Suppressor macrophage (primary cell): ENCODE measurements around the gene CKAP2L.
"Not testable (repeated sequence)": the region's sequence is repeated elsewhere in the genome, so short reads cannot be mapped to it uniquely, and the experiment has no call there.

Experiments
- DNase-seq, 4 experiments: peaks; one replicate each; pipeline ENCODE4 v3.0.0-alpha.2; 2020 to 2022

CKAP2L gene

DNA sequence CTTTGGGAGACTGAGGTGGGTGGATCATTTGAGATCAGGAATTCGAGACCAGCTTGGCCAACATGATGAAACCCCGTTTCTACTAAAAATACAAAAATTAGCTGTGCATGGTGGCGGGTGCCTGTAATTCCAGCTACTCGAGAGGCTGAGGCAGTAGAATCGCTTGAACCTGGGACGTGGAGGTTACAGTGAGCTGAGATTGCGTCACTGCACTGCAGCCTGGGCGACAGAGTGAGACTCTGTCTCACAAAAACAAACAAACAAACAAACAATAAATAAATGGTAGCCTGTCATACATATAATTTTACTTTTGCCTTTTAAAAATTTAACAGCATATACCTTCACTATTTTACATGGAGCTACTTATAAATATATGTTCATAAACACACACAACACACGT, 57.5 kb downstream of the CKAP2L start:
- DNase-seq: not testable (repeated sequence)

DNA sequence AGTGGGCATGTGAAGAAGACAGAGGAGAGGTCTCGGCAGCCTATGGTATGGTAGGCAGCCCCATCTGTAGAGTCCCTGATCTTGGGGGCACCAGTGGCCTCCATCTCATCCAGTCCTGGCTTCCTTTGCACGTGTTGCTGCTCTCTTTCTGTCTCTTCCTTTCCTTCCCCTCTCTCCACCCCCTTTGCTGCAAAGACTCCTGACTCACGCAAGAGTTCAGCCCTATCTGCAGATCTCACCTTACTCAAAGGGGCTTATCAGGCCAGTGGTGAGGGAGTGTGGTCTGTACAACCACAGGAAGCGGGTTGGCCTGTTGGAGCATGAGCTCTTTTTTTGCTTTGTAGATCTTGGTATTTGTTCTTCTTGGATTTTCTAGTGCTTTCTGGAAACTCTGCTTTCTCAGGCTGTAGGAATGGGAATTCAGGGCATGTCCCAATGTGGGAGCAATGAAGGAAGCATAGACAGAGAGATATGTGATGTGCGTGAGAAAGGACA, 58.2 kb downstream of the CKAP2L start:
- DNase-seq: no peak

DNA sequence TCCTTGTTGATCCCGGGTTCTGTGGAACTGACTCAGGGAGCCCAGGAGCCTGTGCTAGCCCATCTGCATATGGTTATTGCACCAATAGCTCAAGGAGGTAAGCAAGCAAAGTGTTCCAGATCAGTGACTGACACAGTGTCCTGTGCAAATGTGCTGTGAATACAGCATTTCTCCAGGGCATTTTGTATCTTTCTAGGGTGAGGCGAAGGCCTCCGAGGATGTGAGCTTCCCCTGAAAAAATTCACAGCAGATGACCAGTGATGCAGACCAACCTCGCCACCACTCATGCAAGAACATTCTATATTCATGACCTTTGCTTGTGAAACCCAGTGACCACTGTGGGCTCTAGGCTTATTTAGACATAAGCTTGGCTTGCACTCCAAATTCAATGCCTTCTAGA, 58.8 kb downstream of the CKAP2L start:
- DNase-seq: no peak

DNA sequence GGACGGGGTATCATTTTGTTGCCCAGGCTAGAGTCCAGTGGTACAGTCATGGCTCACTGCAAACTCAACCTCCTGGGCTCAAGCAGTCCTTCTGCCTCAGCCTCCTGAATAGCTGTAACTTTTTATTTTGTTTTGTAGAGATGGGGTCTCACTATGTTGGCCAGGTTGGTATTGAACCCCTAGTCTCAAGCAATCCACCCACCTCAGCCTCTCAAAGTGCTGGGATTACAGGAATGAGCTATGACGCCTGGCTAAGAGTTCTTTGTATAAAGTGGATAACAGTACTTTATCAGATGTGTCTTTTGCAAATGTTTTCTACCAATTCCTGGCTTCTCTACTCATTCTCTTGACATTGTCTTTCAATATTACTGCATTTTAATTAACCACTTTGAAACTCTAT, 60.7 kb downstream of the CKAP2L start:
- no peak for DNase-seq

DNA sequence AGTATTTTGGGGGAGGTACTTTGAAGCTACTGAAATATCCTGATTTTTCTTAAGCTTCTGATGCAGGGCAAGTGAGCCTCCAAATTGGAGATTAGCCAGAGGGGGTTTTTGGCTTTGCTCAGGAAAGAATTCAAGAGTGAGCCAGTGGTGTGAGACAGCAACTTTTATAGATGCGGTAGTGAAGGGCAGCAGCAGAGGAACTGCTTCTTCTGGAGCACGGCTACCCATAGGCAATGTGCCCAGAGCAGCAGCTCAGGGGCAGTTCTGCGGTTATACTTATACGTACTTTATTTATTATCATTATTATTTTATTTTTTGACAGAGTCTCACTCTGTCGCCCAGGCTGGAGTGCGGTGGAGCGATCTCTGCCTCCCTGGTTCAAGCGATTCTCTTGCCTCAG, 63.4 kb downstream of the CKAP2L start:
- DNase-seq: peak; percentile 63 to 83 (median 76)

DNA sequence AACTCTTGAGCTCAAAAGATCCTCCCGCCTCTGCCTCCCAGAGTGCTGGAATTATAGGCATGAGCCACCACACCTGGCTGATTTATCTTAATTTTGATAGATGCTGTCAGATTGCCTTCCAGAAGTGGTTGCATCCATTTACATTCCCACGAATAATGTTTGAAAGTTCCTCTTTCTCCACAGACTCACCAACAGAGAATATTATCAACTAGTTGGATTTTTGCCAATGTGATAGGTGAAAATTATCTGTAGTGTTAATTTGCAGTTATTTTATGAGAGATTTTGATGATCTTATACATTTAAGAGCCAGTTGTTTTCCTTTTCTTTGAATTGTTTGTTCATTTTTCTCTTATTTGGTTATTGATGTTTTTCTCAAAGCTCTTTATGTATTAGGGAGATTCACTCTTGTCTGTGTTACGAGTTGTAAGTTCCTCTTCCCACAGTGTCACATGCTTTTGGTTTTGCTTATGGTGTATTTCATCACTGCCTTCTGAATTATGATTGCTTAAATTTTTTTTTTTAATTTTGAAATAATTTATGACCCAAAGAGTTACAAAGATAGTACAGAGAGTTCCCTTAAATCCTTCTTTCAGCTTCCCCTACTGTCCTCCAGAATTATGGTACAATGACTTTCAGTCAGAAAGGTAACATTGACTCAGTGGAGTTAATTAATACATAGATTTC, 64.3 kb downstream of the CKAP2L start:
- DNase-seq: peak; percentile 60 to 93 (median 79)

DNA sequence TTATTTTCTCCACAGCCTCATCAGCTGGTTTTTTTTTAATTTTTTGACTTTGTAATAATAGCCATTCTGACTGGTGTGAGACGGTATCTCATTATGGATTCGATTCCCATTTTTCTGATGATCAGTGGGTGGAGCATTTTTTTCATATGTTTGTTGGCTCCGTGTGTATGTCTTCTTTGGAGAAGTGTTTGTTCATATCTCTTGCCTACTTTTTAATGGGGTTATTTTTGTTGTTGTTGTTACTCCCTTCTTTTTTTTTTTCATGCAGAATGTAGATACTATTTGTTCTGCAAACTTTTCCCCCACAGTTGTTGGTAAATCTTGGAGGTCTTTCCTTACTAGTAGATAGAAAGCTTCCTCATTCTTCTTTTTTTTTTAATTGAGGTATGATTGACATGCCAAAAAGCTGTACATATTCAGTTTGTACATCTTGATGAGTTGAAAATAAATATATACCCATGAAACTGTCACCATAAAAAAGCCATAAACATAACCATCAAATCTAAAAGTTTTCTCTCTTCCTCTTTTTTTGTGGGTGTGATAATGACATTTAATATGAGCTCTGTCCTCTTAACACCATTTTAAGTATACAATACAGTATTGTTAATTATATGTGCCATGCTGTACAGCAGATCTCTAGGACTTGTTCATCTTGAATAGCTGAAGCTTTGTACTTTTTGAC, 65.4 kb downstream of the CKAP2L start:
- peak in 1 of 4 experiments; percentile 36 for DNase-seq

DNA sequence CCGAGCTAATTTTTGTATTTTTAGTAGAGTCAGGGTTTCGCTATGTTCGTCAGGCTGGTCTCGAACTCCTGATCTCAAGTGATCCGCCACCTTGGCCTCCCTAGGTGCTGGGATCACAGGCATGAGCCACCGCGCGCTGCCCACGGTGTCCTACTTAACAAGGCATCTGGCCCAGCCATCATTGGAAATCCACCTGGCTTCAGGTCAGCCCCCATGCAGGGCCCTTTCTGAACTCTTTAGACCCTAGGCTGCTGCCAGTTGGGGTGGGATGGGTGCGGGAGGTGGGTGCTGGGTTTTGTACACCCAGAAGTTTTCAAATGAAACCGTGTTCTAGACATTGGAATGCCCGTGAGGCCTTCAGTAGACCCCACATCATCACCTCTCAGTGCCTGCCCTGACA, 70.2 kb downstream of the CKAP2L start:
- DNase-seq: no peak

DNA sequence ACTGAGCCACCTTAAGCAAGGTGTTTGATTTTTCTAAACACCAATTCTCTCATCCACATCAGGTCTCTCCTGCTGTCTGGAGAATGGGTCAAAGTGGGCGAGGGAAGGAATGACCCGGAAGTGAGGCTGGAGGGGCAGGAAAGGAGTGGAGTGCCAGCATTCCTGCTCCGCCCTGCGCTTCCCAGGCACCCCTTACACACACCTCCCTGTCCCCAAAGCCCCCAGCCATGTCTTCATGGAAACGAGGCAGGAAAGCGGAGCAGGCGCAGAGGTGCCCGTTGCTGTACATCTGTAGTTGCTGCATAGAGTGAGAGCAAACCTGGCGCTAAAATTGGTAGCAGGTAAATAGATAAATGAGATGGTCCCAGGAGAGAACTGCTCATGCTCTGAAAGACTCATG, 70.8 kb downstream of the CKAP2L start:
- DNase-seq: no peak

DNA sequence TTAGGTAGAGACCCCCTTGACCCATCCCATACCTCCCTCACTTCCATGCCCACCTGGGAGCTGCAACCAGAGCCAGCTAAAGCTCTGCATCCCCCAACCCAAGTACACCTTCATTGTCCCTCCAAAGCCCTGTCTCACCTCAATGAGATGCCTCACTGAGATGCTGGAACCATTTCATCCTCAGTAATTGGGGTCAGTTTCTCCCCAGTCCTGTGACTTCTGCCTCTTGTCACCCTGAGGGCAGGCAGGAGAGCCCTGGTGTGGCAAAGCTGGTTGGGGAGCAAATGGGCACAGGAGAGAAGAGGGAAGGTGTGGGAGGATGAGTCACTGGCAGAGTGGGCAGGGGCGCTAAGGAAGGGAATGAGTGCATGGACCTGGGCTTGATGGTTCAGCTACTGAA, 71.5 kb downstream of the CKAP2L start:
- DNase-seq: peak; percentile 63 to 89 (median 84)

DNA sequence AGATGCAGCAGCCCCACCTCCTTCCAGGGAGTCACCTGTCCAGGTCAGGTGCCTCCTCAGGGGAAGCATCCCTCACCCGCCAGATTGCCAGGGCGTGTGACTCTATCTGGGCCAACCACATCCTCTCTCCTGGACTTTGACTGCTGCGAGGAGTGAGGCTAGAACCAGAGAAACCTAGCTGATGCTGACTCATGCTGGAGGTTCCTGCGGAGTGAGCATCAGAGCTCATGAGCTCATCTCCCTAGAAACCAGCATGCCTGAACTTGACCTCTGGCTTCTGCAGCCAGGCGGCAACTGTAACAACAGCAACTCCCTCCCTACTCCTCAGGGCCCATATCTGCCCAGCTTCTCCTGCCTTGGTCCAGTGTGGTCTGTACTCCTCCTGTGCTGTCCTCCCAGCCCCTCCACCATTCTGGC, 71.9 kb downstream of the CKAP2L start:
- peak; percentile 89 to 97 (median 94) for DNase-seq

DNA sequence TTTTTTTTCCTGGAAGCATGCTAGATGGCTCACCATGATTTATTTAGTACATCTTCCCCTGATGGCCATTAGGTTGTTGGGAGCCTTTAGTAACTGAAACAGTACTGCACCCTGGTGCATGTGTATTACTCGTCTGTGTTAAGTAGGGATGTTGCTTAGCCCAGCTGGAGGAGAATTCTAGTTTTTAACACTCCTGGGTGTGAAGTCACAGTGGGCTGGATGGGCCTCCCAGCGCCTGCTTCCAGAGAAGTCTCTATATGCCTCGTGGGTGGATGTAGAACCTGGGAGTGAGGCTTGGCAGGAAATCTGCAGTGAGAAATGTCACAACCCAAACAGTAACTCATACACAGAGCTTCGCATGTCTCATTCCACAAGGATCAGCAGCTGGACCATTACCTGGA, 72.5 kb downstream of the CKAP2L start:
- DNase-seq: peak in 3 of 4 experiments; percentile 37 to 49 (median 42)

DNA sequence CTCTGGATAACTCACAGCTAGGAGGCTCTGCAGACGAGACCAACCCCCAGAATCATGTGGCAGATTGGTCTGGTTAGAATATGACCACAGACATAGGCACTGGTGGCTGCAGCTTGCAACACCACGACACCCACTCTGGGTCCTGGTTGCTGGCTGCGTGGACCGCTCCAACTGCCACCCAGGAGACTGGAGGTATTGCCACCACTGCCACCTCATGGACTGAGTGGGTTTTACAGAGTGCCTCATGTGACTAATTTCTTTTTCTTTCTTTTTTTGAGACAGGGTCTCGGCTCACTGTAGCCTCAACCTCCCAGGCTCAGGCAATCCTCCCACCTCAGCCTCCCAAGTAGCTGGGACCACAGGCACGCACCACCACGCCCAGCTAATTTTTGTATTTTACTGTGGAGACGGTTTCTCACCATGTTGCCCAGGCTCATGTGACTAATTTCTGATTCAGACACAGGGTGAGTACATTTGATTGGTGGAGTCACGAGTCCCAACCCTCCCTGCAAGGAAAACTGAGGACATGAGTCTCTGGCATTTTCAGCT, 73.5 kb downstream of the CKAP2L start:
- peak; percentile 91 to 96 (median 95) for DNase-seq

DNA sequence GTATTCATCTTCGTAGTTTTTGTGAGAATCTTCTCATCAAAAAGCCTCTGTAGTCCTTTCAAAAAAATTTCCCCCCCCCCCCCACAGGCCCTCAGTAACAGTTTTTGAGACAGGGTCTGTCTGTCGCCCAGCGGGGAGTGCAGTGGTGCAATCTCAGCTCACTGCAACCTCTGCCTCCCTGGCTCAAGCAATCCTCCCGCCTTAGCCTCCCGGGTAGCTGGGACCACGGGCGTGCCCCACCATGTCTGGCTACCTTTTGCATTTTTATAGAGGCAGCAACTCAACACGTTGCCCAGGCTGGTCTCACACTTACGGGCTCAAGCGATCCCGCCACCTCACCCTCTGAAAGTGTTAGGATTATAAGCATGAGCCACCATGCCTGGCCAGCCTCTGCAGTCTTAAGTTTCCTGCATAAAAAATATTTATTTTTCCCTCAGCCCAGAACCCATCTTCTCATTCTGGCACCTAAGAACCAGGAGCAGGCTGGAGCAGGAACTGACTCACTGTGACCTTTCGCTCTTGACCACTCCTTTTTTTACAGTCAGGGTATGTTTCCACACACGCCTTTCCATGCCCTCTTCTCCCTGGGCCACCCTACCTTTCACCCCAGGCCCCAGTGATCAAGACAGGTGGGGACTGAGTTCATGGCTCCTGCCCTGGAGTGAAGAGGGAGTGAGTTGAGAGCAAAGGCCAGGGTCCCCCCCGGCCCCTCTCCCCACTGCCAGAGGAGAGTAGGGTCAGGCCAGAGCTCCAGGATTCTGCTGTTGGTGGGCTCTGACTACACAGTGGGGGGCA, 76.1 kb downstream of the CKAP2L start:
- DNase-seq: peak in 1 of 4 experiments; percentile 45

DNA sequence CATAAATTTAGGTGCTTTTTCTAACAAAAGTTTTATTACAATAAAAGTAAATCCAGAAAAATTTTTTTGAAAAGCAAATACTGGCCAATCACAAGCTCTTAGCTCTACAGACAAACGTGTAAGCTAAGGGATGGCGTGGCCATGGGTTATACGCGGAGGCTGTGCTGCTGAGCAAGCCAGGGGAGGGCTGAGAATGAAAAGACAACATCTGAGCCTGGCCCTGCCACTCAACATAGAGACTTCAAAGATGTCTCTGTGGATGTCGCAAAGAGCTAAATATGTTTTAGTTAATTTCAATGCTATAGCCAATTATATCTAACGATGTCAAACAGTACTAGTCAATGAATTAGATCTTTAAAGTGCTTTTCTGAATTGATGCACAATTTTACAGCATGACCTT, 76.9 kb downstream of the CKAP2L start:
- no peak for DNase-seq
